HepG2 (cell line): Measurements from ENCODE around the gene LIMCH1. TPM values are rescaled to one million over a fixed set of nuclear protein-coding genes. Genes with fewer than 3 reads are reported as not detected.

Experiments used
- ATAC-seq: fragments of 200-7000 bp; cut with Tn5 transposase; 3 replicates; pipeline ENCODE4 v1.9.1; 2020; ENCODE audit warnings: mild to moderate bottlenecking, moderate library complexity
- BruUV-seq: library from RNA; stranded (reverse); fragments of 400-500 nt; replicated peaks from 2 replicates; lab custom pipeline; 2021; lab: Mats Ljungman, UMichigan
- CTCF ChIA-PET: fragments of 300-600 bp; formaldehyde crosslinking; extraction: SDS; loops from one replicate; lab custom pipeline; 2021; ENCODE audit warnings: low total read pairs, inconsistent platforms, low intra/inter-chr PET ratio; lab: Yijun Ruan, JAX
- POLR2A ChIA-PET: fragments of 350-600 bp; sonication (Branson Sonifier 250); formaldehyde crosslinking; loops from one replicate; lab custom pipeline; 2020; ENCODE audit warnings: antibody characterized with exemption, inconsistent platforms; lab: Yijun Ruan, JAX
- DNase-seq: peaks from one replicate; pipeline ENCODE4 v3.0.0-alpha.2; 2015; ENCODE audit warnings: low spot score
- FAIRE-seq: peaks from 3 replicates; lab custom pipeline; 2011; peaks lifted over from hg19 to GRCh38; lab: Jason Lieb, UNC
- H2AFZ ChIP-seq: one replicate; pipeline ENCODE4 v1.6.1; 2011; ENCODE audit warnings: low read length, inconsistent platforms
- H3K27ac ChIP-seq: fragments of 300-600 bp; 3 replicates; pipeline ENCODE4 v1.8.0; 2011; ENCODE audit warnings: mixed run types, mild to moderate bottlenecking, mixed read lengths, low read length, inconsistent platforms; ENCODE audit not compliant: insufficient read depth; ENCODE audit errors: extremely low read length
- H3K27me3 ChIP-seq, 2 experiments: fragments of 200-600 bp in 1 of 2; 2 replicates in 1 of 2; 3 replicates in 1 of 2; pipeline versions ENCODE4 v1.6.0 to v1.8.0; 2011; ENCODE audit warnings: low read length in 2 of 2, mild to moderate bottlenecking in 2 of 2, moderate library complexity in 2 of 2, inconsistent platforms in 1 of 2; ENCODE audit not compliant: insufficient read depth in 2 of 2, control insufficient read depth in 1 of 2
- H3K36me3 ChIP-seq, 2 experiments: fragments of 200-600 bp in 1 of 2; replicated peaks in 1 of 2; 2 replicates in 1 of 2; 3 replicates in 1 of 2; pipeline versions ENCODE4 v1.5.1 to v1.8.0; 2011; ENCODE audit warnings: low read length in 2 of 2, inconsistent platforms in 1 of 2; ENCODE audit not compliant: insufficient read depth in 2 of 2, control insufficient read depth in 1 of 2
- H3K4me1 ChIP-seq: 2 replicates; pipeline ENCODE4 v1.5.1; 2012; ENCODE audit warnings: low read length, inconsistent platforms; ENCODE audit not compliant: insufficient read depth
- H3K4me2 ChIP-seq: 2 replicates; pipeline ENCODE4 v1.6.0; 2011; ENCODE audit warnings: low read depth, low read length, inconsistent platforms
- H3K4me3 ChIP-seq, 3 experiments: fragments of 200-600 bp in 1 of 3; sonication (generic), shearing (Covaris generic) in 1 of 3; replicated peaks in 1 of 3; 2 replicates each; pipeline ENCODE4 v1.5.1; 2011 to 2016; ENCODE audit warnings: low read length in 3 of 3, inconsistent platforms in 2 of 3, low read depth in 2 of 3, mild to moderate bottlenecking in 2 of 3, control low read depth in 1 of 3, mixed read lengths in 1 of 3; ENCODE audit not compliant: insufficient read depth in 1 of 3
- H3K79me2 ChIP-seq: one replicate; pipeline ENCODE4 v1.6.1; 2011; ENCODE audit warnings: low read length, inconsistent platforms; ENCODE audit not compliant: insufficient read depth
- H3K9ac ChIP-seq: 2 replicates; pipeline ENCODE4 v1.6.0; 2011; ENCODE audit warnings: mild to moderate bottlenecking, low read depth, low read length, inconsistent platforms; ENCODE audit not compliant: insufficient read depth
- H3K9me3 ChIP-seq: 2 replicates; pipeline ENCODE4 v1.5.1; 2012; ENCODE audit warnings: mild to moderate bottlenecking, low read length
- H4K20me1 ChIP-seq: 2 replicates; pipeline ENCODE4 v1.6.0; 2011; ENCODE audit warnings: inconsistent platforms, mild to moderate bottlenecking, low read length, moderate library complexity; ENCODE audit not compliant: insufficient read depth
- CTCF ChIP-seq: sonication (generic); formaldehyde crosslinking; IDR thresholded peaks from 2 replicates; pipeline ENCODE4 v1.5.0; 2020; ENCODE audit warnings: mild to moderate bottlenecking, missing genetic modification reagents, moderate library complexity
- MIXL1 ChIP-seq: IDR thresholded peaks from 2 replicates; pipeline ENCODE4 v1.6.1; 2016
- SMC3 ChIP-seq: IDR thresholded peaks from 2 replicates; pipeline ENCODE4 v1.6.1; 2011; ENCODE audit warnings: low read length, improper control_type of control experiment
- STAG1 ChIP-seq: sonication (generic); formaldehyde crosslinking; IDR thresholded peaks from 2 replicates; pipeline ENCODE4 v1.4.0; 2020; ENCODE audit warnings: missing genetic modification reagents
- ZNF362 ChIP-seq: sonication (generic); formaldehyde crosslinking; IDR thresholded peaks from 2 replicates; pipeline ENCODE4 v1.4.0; 2020; ENCODE audit warnings: missing genetic modification reagents, mild to moderate bottlenecking, borderline replicate concordance
- ZNF646 ChIP-seq: sonication (generic); formaldehyde crosslinking; IDR thresholded peaks from 2 replicates; pipeline ENCODE4 v1.9.0; 2021; ENCODE audit warnings: mild to moderate bottlenecking, missing genetic modification reagents
- WGBS: methylation state at CpG from one replicate; pipeline ENCODE4 v1.1.6; 2017; ENCODE audit warnings: low lambda C conversion rate; 5-methylcytosine and 5-hydroxymethylcytosine counted together
- in situ Hi-C: cut with HindIII; loops from 2 replicates; pipeline ENCODE4 v1.10.0; 2017; ENCODE audit warnings: low pct_unique_long_range_greater_than_20kb; ENCODE audit not compliant: extremely low pct_ligation_motif_present
- intact Hi-C: fragments of 100-400 bp; cut with micrococcal nuclease; formaldehyde crosslinking; loops from one replicate; pipeline ENCODE4 v1.10.0; 2022; ENCODE audit not compliant: unreplicated experiment
- polyA plus RNA-seq, 8 experiments: library from polyadenylated mRNA; depleted of rRNA in 3 of 8; stranded (reverse) in 7 of 8; unstranded in 1 of 8; fragments of >200 nt; fragmentation: Illumina TruSeq in 4 of 8; extraction: Trizol in 4 of 8; gene quantifications; 2 replicates each; pipeline versions ENCODE4 v1.2.1 to v1.2.3, GENCODE V29; 2011 to 2016; ENCODE audit warnings: low read depth in 4 of 8, missing spikeins in 1 of 8, mixed read lengths in 1 of 8; ENCODE audit not compliant: insufficient read depth in 1 of 8
- total RNA-seq, 5 experiments: library from RNA; depleted of rRNA; stranded (reverse); fragments of >200 nt; fragmentation: Illumina TruSeq; extraction: Trizol; gene quantifications; 2 replicates each; pipeline ENCODE4 v1.2.3, GENCODE V29; 2016; ENCODE audit warnings: low read depth in 1 of 5

Gene LIMCH1
- total and polyA plus RNA-seq, 2 of the 13 experiments (the other 11 are each of a cell fraction or from before 2014, with no cell fraction given): 0.04 TPM; not detected in 1

GRCh38 chr4:41661442-41662076, 123.6 kb downstream of the LIMCH1 start:
- Histone ChIP-seq H4K20me1 (no peaks in the 10 kb centered on the region), H3K9ac (no peak overlapping the region), H3K4me1 (no peaks in the 10 kb centered on the region), H2AFZ (no peak overlapping the region), H3K27me3 (peaks cover 0 to 9% of the 10 kb centered on the region in 2 experiments; a peak in 3 of 5 replicates), H3K9me3 (no peaks in the 10 kb centered on the region), H3K4me3 (no peak overlapping the region), H3K4me2 (no peak overlapping the region), H3K27ac (no peak overlapping the region), H3K36me3 (no peaks in the 10 kb centered on the region), H3K79me2 (no peaks in the 10 kb centered on the region)
- DNase-seq: peak; percentile 12
- peak; percentile 63 for FAIRE-seq
- WGBS: 27% methylated on average over 7 of the region's 7 CpGs
- no TSS peak for BruUV-seq
- ChIA-PET CTCF (interaction anchor here (1.2 to 2.8 kb wide), 2 partner anchors 226 to 380 kb away, joined by 3 to 38 read pairs; no protein-coding TSS in a partner anchor), POLR2A (no interaction called here)
- intact Hi-C loops (loop anchor here (1.0 kb wide), 1 partner anchor 380 kb away; no protein-coding TSS in a partner anchor), in situ Hi-C loops (no loop called here)
- peak; percentile 71 for ATAC-seq
- peak; percentile 74 for TF ChIP-seq CTCF (CRISPR knock-in tag)
- TF ChIP-seq ZNF362 (CRISPR knock-in tag): no peak
- no peak for TF ChIP-seq ZNF646 (CRISPR knock-in tag)
- peak; percentile 70 for TF ChIP-seq STAG1 (CRISPR knock-in tag)
- 0 out of 2 replicates have a peak, but pooled peaks have one; percentile 34 for TF ChIP-seq MIXL1 (CRISPR knock-in tag)
- TF ChIP-seq SMC3: peak; percentile 64
